MM.1S (cell line): Measurements from ENCODE around the gene GPR183.

Experiments
- DNase-seq: peaks from one replicate; pipeline ENCODE4 v3.0.0-alpha.2; 2015
- H2AFZ ChIP-seq: fragments of 300-600 bp; sonication (generic); 2 replicates; pipeline ENCODE4 v1.6.0; 2016; ENCODE audit warnings: antibody characterized with exemption, low read length
- H3F3A ChIP-seq: fragments of 300-600 bp; sonication (generic); 2 replicates; pipeline ENCODE4 v1.6.1; 2016; ENCODE audit warnings: mild to moderate bottlenecking, antibody characterized with exemption, low read length, moderate library complexity, mixed read lengths; ENCODE audit not compliant: insufficient read depth
- H3K27ac ChIP-seq: fragments of 300-600 bp; sonication (generic); 2 replicates; pipeline ENCODE4 v1.5.1; 2016; ENCODE audit warnings: mild to moderate bottlenecking, low read length
- H3K27me3 ChIP-seq: fragments of 300-600 bp; sonication (generic); replicated peaks from 2 replicates; pipeline ENCODE4 v1.6.0; 2016; ENCODE audit warnings: low read length; ENCODE audit not compliant: insufficient read depth
- H3K36me3 ChIP-seq: fragments of 300-600 bp; sonication (generic); replicated peaks from 2 replicates; pipeline ENCODE4 v1.6.1; 2016; ENCODE audit warnings: mild to moderate bottlenecking, low read length, mixed read lengths; ENCODE audit not compliant: insufficient read depth
- H3K4me1 ChIP-seq: fragments of 300-600 bp; sonication (generic); 2 replicates; pipeline ENCODE4 v1.6.1; 2016; ENCODE audit warnings: low read length, mixed read lengths
- H3K4me2 ChIP-seq: fragments of 300-600 bp; sonication (generic); 2 replicates; pipeline ENCODE4 v1.6.0; 2016; ENCODE audit warnings: low read depth, low read length
- H3K4me3 ChIP-seq: fragments of 300-600 bp; sonication (generic); 2 replicates; pipeline ENCODE4 v1.5.1; 2016; ENCODE audit warnings: low read length, mixed read lengths
- H3K79me2 ChIP-seq: fragments of 300-600 bp; sonication (generic); 2 replicates; pipeline ENCODE4 v1.6.1; 2016; ENCODE audit warnings: mixed run types, low read length, mixed read lengths
- H3K9ac ChIP-seq: fragments of 300-600 bp; sonication (generic); 2 replicates; pipeline ENCODE4 v1.6.1; 2016; ENCODE audit warnings: low read length, mixed read lengths
- H3K9me2 ChIP-seq: fragments of 300-600 bp; sonication (generic); replicated peaks from 2 replicates; pipeline ENCODE4 v1.6.1; 2016; ENCODE audit warnings: mild to moderate bottlenecking, low read length, mixed read lengths; ENCODE audit not compliant: insufficient read depth
- H3K9me3 ChIP-seq: fragments of 300-600 bp; sonication (generic); replicated peaks from 2 replicates; pipeline ENCODE4 v1.6.1; 2016; ENCODE audit warnings: mild to moderate bottlenecking, low read length, mixed read lengths; ENCODE audit not compliant: insufficient read depth
- H4K20me1 ChIP-seq: fragments of 300-600 bp; sonication (generic); 2 replicates; pipeline ENCODE4 v1.6.1; 2016; ENCODE audit warnings: mild to moderate bottlenecking, low read length, moderate library complexity, mixed read lengths; ENCODE audit not compliant: insufficient read depth
- EZH2 ChIP-seq: fragments of 300-600 bp; sonication (generic); optimal IDR thresholded peaks from 2 replicates; pipeline ENCODE3; 2017; ENCODE audit warnings: low read depth, mild to moderate bottlenecking, antibody characterized with exemption, low read length, mixed read lengths
- EZH2phosphoT487 ChIP-seq: fragments of 300-600 bp; sonication (generic); IDR thresholded peaks from 2 replicates; pipeline ENCODE4 v1.6.1; 2018; ENCODE audit warnings: antibody characterized with exemption, low read length
- TF ChIP-seq, protein P1 (sequence below): fragments of 300-600 bp; sonication (generic); IDR thresholded peaks from 2 replicates; pipeline ENCODE4 v1.5.1; 2016; ENCODE audit warnings: antibody characterized with exemption, low read length, mixed read lengths

The GPR183 gene

DNA sequence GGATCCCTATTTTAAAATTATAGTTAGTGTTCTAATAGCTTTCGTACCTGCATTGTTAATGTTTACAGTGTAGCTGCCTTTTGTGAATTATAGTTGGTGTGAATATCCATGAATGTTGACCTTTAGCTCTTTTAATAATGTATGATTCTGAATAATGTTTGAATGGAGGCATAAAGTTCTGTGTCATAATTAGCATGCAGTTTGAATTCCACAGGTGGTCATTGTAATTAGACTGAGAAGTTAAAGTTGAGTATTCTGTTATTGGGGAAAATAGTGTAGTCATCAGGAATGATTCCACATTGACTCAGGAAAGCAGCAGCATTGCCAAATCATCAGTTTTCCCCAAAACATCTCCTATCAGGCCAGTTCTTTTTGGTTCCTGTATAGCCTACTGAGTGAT lies 61.1 kb downstream of the GPR183 start:
- H3K27me3 ChIP-seq, result no peaks in the 10 kb centered on the region
- H4K20me1 ChIP-seq, result no peaks in the 10 kb centered on the region
- H3K27ac ChIP-seq, result no peak overlapping the region
- H3K9me2 ChIP-seq, result no peaks in the 10 kb centered on the region
- no peaks in the 10 kb centered on the region for H3K36me3 ChIP-seq
- TF ChIP-seq, protein P1, sequence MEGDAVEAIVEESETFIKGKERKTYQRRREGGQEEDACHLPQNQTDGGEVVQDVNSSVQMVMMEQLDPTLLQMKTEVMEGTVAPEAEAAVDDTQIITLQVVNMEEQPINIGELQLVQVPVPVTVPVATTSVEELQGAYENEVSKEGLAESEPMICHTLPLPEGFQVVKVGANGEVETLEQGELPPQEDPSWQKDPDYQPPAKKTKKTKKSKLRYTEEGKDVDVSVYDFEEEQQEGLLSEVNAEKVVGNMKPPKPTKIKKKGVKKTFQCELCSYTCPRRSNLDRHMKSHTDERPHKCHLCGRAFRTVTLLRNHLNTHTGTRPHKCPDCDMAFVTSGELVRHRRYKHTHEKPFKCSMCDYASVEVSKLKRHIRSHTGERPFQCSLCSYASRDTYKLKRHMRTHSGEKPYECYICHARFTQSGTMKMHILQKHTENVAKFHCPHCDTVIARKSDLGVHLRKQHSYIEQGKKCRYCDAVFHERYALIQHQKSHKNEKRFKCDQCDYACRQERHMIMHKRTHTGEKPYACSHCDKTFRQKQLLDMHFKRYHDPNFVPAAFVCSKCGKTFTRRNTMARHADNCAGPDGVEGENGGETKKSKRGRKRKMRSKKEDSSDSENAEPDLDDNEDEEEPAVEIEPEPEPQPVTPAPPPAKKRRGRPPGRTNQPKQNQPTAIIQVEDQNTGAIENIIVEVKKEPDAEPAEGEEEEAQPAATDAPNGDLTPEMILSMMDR, result no peak
- TF ChIP-seq EZH2phosphoT487, result no peak
- TF ChIP-seq EZH2, result no peak
- no peaks in the 10 kb centered on the region for H3K4me1 ChIP-seq
- no peak overlapping the region for H2AFZ ChIP-seq
- no peaks in the 10 kb centered on the region for H3F3A ChIP-seq
- no peak overlapping the region for H3K9ac ChIP-seq
- DNase-seq, result no peak
- H3K4me2 ChIP-seq, result no peak overlapping the region
- no peaks in the 10 kb centered on the region for H3K79me2 ChIP-seq
- no peak overlapping the region for H3K4me3 ChIP-seq
- H3K9me3 ChIP-seq, result no peaks in the 10 kb centered on the region
